Progenitor cell of endocrine pancreas (in vitro differentiated cells): ENCODE results near the gene FNDC5. TPM values are rescaled to one million over a fixed set of nuclear protein-coding genes. Genes with fewer than 3 reads are reported as not detected.
A peak's percentile ranks its signal among the peaks of the same experiment; 100 is the strongest.

ENCODE experiments used
- DNase-seq: peaks from one replicate; pipeline ENCODE4 v3.0.0; 2021; ENCODE audit warnings: low spot score; ENCODE audit not compliant: unreplicated experiment
- H3K27ac Mint-ChIP-seq: 2 replicates; pipeline ENCODE4 v1.8.0; 2021; ENCODE audit warnings: mild to moderate bottlenecking, moderate library complexity, mixed read lengths
- H3K27me3 Mint-ChIP-seq: 2 replicates; pipeline ENCODE4 v1.8.0; 2021; ENCODE audit warnings: mixed read lengths
- H3K36me3 Mint-ChIP-seq: 2 replicates; pipeline ENCODE4 v1.8.0; 2022; ENCODE audit warnings: mixed read lengths; ENCODE audit not compliant: insufficient read depth
- H3K4me1 Mint-ChIP-seq: 2 replicates; pipeline ENCODE4 v1.8.0; 2021; ENCODE audit warnings: low read depth, mixed read lengths
- H3K4me3 Mint-ChIP-seq: 2 replicates; pipeline ENCODE4 v1.8.0; 2021; ENCODE audit warnings: low read depth, mild to moderate bottlenecking, moderate library complexity, mixed read lengths
- H3K9me3 Mint-ChIP-seq: 2 replicates; pipeline ENCODE4 v1.8.0; 2021; ENCODE audit warnings: low read depth, mixed read lengths
- total RNA-seq: library from RNA; stranded (reverse); gene quantifications from 2 replicates; pipeline ENCODE4 v1.2.1, GENCODE V29; 2021
- TF ChIP-seq, protein P1 (sequence below): fragments of 200-600 bp; sonication (generic); IDR thresholded peaks from one replicate; pipeline ENCODE4 v1.5.0; 2021; ENCODE audit warnings: antibody characterized with exemption, mild to moderate bottlenecking; ENCODE audit not compliant: unreplicated experiment

Gene FNDC5
- total RNA-seq, 1 donor from 2014 or later: 6.3 TPM

DNA sequence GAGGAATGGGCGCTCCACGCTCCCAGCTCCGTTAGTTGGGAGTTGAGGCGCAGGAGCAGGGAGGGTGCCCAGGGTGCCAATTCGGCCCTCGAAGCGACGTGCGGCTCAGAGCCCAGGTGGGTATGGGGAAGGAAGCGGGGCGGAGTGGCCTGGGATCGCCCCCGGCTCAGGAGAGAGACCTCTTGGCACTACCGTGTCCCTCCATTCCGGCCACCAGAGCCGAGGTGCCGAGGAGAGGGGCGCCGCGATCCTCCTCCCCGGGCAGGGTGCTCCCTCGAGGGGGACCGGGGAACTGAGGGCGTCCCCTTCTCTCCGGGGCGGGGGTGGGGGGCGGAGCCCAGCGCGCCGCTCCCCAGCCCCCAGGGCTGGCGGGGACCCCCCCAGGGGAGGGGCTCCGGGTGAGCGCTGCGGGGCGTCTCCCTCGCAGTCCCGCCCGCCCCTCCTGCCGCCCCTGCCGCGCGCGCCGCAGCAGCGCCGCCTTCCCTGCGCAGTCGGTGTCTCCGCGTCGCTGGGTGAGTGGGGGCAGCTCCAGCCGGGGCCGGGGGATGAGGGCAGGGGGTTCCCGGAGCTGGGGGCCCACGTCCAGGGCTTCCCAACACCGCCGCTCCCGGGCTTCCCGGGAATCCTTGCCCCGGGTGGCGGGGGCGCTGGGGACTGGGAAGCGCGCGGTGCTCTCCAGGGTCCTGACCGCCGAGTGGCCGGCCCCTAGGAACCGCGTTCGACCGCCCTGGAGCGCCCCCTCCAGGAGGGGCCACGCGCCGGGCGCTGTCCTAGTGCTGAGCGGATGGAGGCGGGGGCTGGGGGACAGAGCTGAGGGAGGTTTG lies 15.5 kb upstream of the FNDC5 start, which contains the start of gene HPCA:
TSS of gene HPCA (plus strand) at position 488 of the 824 bp plus-strand sequence. CDS start 2,408 bp downstream, outside the sequence.
- no peaks in the 10 kb centered on the region for H3K36me3 Mint-ChIP-seq
- H3K27me3 Mint-ChIP-seq: peaks cover 72% of the 10 kb centered on the region
- no peaks in the 10 kb centered on the region for H3K4me1 Mint-ChIP-seq
- peak; percentile 84 for DNase-seq
- no peaks in the 10 kb centered on the region for H3K9me3 Mint-ChIP-seq
- peak within 1 kb of the TSS; percentile 53 for H3K4me3 Mint-ChIP-seq
- TF ChIP-seq, protein P1, sequence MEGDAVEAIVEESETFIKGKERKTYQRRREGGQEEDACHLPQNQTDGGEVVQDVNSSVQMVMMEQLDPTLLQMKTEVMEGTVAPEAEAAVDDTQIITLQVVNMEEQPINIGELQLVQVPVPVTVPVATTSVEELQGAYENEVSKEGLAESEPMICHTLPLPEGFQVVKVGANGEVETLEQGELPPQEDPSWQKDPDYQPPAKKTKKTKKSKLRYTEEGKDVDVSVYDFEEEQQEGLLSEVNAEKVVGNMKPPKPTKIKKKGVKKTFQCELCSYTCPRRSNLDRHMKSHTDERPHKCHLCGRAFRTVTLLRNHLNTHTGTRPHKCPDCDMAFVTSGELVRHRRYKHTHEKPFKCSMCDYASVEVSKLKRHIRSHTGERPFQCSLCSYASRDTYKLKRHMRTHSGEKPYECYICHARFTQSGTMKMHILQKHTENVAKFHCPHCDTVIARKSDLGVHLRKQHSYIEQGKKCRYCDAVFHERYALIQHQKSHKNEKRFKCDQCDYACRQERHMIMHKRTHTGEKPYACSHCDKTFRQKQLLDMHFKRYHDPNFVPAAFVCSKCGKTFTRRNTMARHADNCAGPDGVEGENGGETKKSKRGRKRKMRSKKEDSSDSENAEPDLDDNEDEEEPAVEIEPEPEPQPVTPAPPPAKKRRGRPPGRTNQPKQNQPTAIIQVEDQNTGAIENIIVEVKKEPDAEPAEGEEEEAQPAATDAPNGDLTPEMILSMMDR: peak; percentile 78
- H3K27ac Mint-ChIP-seq: peak within 1 kb of the TSS; percentile 9

DNA sequence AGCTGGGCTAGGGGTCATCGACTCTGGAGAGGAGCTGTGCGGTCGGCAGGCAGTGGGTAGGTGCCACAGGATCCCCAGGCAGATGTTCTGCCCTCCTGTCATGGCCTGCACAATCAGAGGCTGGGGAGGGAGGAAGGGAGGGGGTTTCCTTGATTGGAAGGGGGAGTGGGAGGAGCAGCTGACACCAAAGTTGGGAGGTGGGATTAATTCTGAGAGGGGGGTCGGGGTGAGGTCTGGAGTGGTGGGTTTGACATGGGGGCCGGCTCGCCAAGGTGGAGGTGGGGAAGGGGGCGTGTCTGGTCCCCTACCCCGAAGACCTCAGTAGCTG lies 14.9 kb upstream of the FNDC5 start:
- H3K27me3 Mint-ChIP-seq: peaks cover 71% of the 10 kb centered on the region
- TF ChIP-seq, protein P1: no peak
- DNase-seq: no peak

DNA sequence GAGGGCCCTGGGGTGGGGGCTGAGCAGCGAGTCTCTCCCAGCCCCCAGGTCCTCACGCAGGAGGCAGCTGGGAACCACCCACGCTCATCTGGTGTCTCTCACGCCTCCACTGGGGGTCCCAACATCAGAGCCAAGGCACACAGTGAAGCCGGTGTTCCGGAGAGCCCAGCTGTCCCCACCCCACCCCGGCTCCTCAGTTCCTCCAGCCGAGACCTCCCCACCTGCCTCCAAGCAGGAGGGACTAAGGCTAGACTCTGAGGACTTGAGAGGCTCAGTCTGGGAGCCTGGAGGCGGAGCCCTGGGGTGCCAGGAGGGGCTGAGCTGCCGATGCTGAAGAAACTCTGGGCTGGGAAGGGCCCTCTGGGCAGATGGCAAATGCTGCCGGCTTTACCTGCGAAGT lies 14.0 kb upstream of the FNDC5 start:
- no peak overlapping the region for H3K4me3 Mint-ChIP-seq
- no peak overlapping the region for H3K27ac Mint-ChIP-seq
- H3K27me3 Mint-ChIP-seq: peaks cover 64% of the 10 kb centered on the region
- no peak for DNase-seq
- no peaks in the 10 kb centered on the region for H3K4me1 Mint-ChIP-seq
- H3K9me3 Mint-ChIP-seq: no peaks in the 10 kb centered on the region
- TF ChIP-seq, protein P1: no peak
- H3K36me3 Mint-ChIP-seq: no peaks in the 10 kb centered on the region

More for the DNA sequence above, 14.9 kb upstream of the FNDC5 start:
- Mint-ChIP-seq H3K4me1 (no peaks in the 10 kb centered on the region), H3K9me3 (no peaks in the 10 kb centered on the region), H3K4me3 (peak overlapping the region; percentile 53), H3K27ac (peak overlapping the region; percentile 9), H3K36me3 (no peaks in the 10 kb centered on the region)

DNA sequence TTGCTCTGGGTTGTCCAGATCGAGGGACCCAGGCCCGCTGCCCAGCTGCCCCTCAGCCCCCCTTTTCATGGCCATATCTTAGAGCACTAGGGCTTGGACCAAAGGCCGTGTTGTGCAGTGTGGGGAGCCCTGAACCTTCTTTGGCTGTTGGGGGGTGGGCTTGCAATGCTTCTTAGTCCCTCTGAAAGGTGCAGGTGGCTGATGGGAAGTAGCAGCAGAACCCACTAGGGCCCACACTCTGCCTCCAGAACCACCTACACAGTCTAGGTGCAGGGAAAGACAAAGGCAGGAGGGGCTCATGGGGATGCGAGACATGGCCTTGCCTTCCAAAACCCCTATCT lies 13.3 kb upstream of the FNDC5 start:
- no peaks in the 10 kb centered on the region for H3K36me3 Mint-ChIP-seq
- H3K4me3 Mint-ChIP-seq: no peak overlapping the region
- TF ChIP-seq, protein P1: no peak
- peaks cover 56% of the 10 kb centered on the region for H3K27me3 Mint-ChIP-seq
- no peak overlapping the region for H3K27ac Mint-ChIP-seq
- no peaks in the 10 kb centered on the region for H3K4me1 Mint-ChIP-seq
- no peak for DNase-seq
- H3K9me3 Mint-ChIP-seq: no peaks in the 10 kb centered on the region

DNA sequence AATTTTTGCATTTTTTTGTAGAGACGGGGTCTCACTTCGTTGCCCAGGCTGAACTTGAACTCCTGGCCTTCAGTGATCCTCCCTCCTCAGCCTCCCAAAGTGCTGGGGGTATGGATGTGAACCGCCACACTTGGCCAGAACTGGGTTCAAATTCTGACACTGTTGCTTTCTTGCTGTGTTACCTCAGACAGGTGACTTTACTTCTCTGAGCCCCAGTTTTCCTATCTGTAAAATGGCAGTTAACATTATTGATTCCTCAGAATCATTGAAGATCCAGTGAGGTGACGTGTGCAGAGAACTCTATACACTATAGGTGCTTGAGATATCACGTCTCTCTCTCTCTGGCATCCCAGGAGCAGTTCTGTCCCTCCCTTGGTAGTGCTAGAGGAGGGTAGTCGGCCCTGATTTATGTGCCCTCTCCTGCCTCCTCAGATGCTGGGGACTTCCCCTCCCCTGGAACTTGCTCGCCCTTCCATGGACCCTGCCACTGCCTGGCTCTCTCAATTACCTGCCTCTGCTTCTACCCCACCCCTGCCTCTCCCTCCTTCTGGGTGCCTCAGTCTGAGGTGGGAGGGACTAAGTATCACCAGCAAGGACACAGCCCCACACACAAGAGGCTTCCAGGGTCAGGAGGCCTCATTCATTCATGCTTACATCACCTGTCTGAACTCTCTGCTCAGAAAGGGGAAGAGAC lies 12.8 kb upstream of the FNDC5 start:
- Mint-ChIP-seq H3K27me3 (peaks cover 51% of the 10 kb centered on the region), H3K4me1 (no peaks in the 10 kb centered on the region), H3K9me3 (no peaks in the 10 kb centered on the region), H3K27ac (no peak overlapping the region), H3K4me3 (no peak overlapping the region), H3K36me3 (no peaks in the 10 kb centered on the region)
- TF ChIP-seq, protein P1: no peak
- DNase-seq: no peak
